Pons (tissue), 1 donor: ENCODE data around the gene ZNF318.
"Not testable (repeated sequence)": the region's sequence is repeated elsewhere in the genome, so short reads cannot be mapped to it uniquely, and the experiment has no call there.

Experiments
- DNase-seq: peaks from one replicate; pipeline ENCODE4 v3.0.0-alpha.2; 2016; ENCODE audit warnings: low spot score

Gene ZNF318

DNA sequence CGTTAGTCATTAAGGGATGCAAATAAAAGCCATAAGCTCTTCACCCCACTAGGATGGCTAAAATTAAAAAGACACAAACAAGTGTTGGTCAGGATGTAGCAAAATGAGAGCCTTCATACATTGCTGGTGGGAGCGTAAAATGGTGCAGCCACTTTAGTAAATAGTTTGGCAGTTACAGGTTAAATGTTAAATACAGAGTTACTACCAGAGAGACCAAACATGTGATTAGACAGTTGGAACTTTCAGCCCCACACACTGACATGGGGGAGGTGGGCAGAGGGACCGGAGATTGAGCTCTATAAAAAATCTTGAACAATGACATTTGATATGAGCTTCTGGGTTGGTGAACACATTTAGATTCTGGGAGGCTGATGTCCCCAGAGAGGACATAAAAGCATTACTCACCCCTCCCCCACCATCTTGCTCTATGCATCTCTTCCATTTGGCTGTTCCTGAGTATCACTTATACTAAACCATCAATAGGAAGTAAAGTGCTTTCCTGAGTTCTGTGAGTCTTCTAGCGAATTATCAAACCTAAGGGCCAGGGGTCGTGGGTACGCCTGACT lies 20.4 kb upstream of the ZNF318 start:
- DNase-seq, result no peak

DNA sequence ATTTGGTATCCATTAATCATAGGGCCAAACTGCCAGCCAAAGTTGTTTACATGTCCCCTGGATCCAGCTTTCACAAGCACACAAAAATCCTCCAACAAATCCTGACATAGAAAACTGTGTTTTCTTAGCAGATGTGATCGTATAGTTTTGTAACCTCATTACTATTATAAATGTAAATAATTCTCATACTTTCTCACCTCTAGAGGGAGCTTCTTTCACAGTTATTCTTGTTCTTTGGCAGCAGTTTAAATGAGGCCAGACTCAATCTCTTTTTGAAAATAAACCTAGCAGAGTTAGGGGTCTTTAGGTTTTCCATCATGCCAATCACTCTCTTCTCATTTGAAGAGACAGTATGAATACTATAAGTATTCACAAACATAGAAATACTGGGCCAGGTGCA lies 17.0 kb upstream of the ZNF318 start:
- no peak for DNase-seq

DNA sequence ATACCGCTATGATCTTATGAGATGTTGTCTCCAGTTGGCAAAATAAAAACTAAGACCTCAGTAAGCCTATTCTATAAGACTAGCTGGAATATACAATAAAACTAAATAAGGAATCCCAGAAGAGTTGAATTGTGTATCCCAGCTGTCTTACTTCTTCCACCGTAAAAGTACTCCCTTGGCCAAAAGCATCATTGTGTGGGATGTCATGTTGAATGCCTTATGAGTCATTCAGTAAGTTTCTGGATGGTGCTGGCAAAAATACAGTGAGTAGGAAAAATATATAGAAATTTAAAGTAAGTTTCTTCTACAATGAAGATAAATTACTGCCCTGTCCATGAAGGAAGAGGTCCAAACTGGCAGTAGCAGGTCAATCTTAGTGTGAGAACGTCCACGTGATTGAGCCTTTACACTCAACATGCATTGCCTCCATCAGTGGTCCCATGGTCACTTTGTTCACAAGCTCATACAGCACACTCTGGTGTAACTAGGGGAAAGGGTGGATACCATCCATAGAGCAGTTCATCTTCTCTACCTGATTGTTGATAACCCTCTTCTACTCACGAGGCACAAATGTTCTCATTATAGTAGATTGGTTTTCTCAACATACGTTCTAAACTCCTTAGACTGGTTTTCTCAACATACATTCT lies 13.7 kb upstream of the ZNF318 start:
- DNase-seq, result no peak

DNA sequence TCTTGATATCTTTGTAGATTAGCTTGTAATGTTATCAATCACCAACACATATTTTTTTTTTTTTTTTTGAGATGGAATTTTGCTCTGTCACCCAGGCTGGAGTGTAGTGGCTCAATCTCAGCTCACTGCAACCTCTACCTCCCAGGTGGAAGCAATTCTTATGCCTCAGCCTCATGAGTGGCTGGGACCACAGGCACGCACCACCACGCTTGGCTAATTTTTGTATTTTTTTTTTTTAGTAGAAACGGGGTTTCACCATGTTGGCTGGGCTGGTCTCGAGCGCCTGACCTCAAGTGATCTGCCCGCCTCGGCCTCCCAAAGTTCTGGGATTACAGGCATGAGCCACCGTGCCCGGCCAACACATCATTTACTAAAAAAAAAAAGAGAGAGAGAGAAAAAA lies 11.4 kb upstream of the ZNF318 start:
- not testable (repeated sequence) for DNase-seq

DNA sequence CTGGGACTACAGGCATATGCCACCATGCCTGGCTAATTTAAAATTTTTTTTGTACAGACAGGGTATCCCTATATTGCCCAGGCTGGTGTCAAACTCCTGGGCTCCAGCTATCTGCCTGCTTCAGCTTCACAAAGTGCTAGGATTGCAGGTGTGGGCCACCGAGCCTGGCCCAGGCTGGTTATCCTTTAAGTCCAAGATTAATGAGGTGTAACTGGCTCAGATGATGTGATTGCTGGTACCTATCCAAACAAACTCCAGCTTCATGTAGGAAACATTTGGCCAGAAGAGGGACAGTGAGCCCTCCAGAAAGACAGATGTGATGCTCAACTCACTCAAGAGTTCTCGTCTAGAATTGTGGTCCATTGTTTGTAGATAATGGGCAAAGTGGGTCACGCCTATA lies 9.2 kb upstream of the ZNF318 start:
- no peak for DNase-seq

DNA sequence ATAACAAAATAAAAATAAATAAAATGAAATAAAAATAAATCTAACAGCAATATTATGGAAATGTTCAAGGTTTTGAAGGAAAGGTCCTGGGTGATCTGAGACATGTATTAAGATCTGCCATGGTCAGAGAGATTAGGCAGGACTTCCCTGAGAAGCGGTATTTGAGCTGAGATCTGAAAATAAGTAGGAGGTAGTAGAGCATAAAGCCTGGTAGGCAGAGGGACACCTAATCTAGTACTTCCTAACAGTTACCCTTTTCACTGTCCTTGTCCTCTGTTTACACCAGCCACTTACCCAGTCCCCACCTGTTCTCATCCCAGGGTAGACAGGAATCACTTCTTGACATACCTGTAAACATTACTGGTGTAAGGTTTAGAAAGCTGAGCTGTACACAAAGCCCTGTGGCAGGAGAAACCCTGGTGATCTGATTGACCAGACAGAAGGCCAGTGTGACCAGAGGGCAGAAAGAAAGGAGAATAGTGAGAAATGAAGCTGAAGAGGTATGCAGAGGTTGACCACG lies 8.3 kb upstream of the ZNF318 start:
- no peak for DNase-seq

DNA sequence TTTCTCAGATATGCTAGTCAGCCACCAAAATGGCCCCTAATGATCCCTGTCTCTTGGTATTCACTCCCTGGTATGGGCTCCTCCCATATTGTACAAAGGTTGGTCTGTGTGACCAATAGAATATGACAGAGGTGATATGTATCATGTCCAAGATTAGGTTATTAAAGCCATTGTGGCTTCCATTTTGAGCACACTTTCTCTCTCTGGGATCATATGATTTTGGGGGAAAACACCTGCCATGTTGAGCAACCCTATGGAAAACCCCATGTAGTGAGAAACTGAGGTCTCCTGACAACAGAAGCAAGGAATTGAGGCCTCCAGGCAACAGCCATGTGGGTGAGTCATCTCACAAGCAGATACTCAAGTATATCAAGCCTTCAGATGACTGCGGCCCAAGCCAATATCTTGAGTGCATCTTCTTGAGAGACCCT lies 7.1 kb upstream of the ZNF318 start:
- no peak for DNase-seq

DNA sequence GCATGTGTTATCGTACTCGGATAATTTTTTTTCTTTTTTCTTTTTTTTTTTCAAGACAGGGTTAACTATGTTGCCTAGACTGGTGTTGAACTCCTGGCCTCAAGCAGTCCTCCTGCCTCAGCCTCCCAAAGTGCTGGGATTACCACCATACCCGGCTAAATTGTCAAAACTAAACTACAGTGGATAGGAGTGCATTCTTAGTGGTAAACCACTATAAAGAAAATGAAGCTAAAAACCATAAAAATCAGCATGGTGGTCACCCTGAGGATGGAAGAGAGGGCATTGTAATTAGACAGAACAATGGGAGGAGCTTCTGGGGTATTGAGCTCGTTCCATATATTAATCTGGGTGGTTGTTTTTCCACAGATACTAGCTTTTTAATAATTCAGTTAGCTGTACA lies 6.2 kb upstream of the ZNF318 start:
- DNase-seq, result no peak

DNA sequence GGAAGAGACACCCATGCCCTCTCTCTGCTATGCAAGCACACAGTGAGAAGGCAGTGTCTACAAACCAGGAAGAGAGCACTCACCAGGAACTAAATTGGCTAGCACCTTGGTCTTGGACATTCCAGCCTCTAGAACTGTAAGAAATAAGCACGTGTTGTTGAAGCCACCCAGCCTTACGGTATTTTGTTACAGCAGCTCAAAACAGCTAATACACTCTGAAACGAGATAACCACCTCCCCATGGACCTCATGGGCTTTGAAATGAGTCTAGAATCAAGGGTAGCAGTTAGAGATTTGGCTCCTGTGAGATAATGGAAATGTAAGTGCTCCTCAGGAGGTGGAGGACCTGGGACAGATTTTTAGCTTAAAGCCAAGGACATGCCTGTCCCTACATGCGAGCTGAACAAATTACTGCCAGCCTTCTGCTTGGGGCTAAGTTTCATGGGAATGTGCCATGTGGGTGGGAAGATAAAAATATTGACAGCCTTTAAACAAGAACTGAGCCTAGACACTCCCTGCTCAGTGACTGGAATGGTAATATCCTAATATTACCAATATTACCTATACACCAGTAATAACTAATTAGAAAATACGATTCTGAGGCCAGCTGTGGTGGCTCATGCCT lies 3.9 kb upstream of the ZNF318 start:
- DNase-seq, result no peak

DNA sequence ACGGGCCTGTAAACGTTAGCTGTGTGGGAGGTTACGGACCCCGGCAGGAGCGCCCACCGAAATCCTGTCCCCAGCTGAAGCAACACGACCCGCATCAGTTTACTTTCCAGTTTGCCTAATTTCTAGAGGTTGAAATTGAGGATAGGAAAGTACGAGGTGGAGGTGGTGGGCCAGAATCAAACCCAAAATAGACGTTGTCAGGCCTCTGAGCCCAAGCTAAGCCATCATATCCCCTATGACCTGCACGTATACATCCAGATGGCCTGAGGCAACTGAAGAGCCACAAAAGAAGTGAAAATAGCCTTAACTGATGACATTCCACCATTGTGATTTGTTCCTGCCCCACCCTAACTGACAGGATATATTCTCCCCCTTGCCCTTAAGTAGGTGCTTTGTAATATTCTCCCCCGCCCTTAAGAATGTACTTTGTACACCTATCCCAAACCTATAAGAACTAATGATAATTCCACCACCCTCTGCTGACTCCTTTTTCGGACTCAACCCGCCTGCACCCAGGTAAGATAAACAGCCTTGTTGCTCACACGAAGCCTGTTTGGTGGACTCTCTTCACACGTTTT lies 645 bp upstream of the ZNF318 start:
- peak; percentile 24 for DNase-seq

DNA sequence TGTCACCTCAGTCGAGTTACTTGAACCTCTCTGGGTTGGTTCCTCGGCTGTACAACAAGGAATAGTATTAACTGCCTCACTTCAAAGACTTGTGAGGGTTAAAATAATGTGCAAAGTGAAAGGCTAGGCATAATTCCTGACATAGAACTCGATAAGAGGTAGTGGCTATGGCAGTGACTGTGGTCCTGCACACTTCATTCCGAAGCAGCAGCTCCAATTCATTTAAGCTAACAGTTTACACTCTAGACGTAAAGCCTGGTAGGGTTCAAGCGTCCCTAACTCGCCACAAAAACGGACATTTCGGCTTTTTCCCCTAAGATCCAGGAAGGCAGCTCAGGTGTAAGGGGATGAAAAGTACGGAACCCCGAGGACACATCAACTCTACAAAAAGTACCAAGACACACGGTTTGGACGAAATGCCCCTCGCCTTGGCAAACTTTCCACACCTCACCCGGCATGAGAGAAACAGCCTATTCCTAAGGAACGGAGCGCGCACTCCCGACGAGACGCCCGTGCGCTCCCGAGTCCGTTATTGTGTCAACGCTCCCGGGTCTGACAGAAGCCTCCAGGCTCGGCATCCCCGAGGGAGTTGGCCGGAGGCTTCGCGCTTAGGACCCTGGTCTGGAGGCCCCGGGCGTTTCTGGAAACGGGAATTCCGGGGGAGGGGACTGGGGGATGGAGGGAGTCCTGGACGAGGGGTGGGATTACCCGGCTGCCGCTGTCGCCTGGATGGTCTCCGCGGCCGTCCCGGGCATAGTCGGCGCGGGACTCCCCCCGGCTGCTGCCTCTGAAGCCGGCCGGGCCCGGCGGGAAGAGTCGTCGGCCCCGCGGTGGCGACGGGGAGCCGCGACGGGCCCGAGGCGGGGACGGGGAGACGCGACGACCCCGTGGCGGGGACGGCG lies 937 bp downstream of the ZNF318 start:
- peak; percentile 27 for DNase-seq

DNA sequence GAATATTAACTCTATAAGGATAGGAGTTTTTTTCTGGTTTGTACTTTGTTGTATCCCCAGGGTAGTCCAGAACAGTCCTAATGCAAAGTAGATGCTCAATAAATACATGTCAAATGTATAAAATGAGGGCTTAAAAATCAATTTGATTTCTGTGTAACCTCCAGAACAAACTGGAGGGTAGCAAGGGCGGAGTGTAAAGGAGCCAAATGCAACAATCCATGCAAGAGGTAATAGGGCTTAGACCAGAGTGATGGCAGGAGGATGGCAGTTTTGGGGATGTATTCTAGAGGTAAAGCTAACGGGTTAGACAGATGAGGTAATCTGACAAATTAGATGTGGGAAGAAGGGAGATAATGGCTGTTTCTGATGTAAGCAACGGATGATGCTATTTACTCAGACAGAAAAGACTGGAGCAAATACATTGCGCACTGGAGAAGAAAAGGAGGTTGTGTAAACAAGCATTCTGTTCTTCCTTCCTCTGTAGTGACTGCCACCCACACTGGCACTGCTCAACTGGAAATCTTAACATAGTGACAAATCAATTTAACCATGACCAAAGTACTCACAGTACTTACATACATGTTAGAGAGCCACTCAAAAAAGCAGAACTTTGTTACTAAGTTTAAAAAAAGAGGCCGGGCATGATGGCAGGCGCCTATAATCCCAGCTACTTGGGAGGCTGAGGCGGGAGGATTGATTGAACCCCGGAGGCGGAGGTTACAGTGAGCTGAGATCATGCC lies 2.0 kb downstream of the ZNF318 start:
- no peak for DNase-seq

DNA sequence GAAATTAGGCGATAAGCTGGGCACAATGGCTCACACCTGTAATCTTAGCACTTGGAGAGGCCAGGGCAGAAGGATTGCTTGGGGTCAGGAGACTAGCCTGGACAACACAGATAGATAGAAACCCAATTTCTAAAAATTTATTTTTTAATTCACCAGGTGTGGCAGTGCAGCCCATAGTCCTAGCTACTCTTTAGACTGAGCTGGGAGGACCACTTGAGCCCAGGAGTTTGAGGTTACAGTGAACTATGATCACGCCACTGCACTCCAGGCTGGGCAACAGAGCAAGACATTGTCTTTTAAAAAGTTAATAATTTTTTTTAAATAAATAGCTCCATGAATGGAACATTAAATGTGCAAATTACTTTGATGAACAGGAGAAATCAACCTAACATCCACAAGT lies 8.2 kb downstream of the ZNF318 start:
- DNase-seq, result no peak

DNA sequence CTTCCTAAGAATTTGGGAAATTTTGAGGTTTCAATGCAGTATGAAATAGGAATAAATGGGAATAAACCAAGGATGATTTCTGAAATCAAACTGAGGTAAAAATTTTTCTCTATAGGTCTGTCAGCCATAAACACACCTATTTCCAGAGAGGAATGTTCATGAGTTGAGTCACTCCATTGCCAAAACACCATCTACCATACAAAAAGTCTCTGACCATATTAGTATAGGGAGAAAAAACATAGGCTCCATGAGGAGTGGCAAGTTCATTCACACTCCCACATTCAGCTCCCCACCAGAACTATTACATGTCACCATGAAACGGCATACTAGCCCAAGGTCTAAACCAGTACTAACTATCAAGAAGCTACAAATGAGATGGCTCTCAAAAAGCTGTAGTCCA lies 9.6 kb downstream of the ZNF318 start:
- DNase-seq, result no peak

DNA sequence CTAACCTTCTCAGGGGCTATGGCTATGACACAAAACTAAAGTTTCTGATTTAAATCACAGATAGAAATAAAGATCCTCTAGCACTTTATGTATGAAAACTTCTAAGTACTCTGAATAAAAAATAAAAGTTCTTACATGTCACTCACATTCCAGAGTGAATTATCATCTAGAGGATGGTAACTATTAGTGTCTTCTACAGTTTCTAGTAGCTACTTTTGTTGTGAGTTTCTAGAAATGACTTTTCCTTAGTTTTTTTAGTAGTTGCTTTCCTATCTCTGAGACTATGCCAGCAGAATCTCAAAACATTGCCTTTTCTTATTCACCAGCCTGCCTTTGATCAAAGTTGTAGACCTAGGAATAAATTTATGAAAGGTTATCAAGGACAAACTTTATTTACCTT lies 10.1 kb downstream of the ZNF318 start:
- DNase-seq, result no peak

DNA sequence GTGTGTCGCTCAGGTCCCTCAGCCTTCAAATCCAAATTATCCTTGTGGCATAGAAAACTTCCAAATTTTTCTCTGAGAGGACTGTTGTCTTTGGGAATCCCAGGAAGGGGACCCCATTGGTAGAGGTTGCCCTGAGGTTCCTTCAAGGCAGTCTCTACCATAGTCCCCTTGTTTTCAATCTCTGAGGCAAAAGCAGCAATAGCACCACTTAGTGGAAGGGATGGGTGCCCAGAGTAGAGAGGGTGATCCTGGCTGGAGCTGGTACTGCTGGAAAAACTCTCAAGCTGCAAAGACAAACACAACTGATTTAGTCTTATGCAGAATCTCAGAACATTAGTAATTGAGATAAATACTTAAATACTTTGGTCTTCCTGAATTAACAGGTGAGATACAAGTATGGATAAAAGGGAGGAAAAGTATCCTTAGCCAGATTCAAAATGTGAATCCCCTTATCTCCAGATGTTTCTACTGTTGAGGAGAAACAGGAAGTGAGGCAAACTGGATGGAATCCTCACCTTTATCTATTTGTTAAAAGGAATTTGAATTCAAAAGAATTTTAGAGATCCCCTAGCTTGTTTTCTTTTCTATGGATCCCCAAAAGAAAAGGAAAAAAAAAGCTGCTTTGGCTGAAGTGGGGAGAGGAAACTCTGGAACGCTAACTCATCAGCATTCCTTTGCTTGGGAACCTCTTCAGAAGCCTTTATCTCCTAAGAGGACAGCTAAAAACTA lies 13.4 kb downstream of the ZNF318 start:
- peak; percentile 45 for DNase-seq

DNA sequence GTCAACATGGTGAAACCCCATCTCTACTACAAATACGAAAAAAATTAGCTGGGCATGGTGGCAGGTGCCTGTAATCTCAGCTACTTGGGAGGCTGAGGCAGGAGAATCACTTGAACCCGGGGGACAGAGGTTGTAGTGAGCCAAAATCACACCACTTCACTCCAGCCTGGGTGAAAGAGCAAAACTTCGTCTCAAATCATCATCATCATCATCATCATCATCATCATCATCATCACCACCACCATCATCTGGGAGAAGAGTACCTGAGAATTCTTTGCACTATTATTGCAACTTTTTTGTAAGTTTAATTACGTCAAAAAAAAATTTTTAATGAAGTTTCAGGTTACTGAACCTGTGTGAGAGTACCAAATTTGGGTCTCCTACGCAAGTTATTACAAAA lies 17.5 kb downstream of the ZNF318 start:
- DNase-seq, result not testable (repeated sequence)

DNA sequence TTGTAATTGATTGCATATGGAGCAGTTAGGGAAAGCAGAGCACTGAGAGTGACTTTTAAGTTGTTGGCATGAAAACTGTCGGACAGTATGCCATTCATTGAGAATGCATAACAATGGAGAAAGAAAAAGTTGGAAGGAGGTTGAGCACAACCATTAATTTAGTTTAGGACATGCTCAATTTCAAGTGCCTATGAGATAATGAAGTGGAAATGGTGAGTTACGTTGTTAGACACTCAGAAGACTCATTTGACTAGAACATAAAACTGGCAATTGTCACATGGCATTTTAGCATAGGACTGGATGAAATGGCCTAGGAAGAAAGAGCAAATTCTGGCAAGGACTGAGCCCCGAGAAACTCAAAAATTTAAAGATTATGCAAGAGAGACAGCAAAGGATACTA lies 22.0 kb downstream of the ZNF318 start:
- DNase-seq, result no peak

DNA sequence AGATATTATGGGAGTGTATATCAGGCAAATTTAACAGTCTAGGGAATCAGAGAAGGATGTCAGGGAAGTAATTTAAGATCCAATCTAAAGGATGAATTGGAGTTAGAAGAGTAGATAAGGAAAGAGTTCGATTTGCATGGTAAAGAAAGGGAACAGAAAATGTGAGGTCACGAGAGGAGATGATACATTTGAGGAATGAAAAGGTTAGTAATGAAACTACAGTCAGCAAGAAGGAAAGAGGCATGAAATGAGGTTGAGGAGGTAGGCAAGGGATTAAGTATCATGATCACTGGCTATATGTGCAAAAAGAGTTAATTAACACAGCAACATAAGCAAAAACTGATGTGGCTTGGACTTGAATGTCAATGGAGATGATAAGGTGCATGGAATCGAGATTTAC lies 22.4 kb downstream of the ZNF318 start:
- no peak for DNase-seq

DNA sequence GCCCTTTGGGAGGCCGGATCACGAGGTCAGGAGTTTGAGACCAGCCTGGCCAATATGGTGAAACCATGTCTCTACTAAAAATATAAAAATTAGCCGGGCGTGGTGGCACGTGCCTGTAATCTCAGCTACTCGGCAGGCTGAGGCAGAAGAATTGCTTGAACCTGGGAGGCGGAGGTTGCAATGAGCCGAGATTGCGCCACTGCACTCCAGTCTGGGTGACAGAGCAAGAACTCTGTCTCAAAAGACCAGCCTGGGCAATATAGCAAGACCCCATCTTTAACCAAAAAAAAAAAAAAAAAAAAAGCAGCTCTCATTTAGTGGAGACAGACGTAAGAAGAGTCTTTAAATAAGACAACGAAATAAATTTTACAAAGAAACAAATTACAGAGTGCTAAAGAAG lies 23.2 kb downstream of the ZNF318 start:
- not testable (repeated sequence) for DNase-seq

DNA sequence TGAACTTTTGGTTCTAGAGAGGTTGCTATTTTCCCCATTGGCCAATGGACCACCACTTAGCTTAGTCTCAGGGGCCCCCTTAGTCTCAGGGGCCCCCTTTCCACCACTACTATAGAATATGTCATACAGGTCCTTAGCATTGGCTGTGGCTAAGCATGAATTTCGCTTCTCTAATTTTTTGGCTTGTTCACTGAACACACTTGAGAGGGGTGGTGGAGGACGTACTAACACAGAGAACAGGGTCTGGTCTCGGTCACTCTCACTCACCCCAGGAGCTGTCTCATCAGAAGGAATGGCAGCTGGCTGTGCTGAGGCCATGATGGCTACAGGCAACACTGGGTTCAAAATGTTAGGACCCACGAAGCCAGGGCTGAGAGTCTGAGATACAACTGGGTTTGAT lies 30.3 kb downstream of the ZNF318 start:
- DNase-seq, result no peak
